Natural killer cell (primary cell): ENCODE data around the gene AHNAK2. TPM values are rescaled to one million over a fixed set of nuclear protein-coding genes. Genes with fewer than 3 reads are reported as not detected.

Experiments
- ATAC-seq, 3 donors: fragments of 150-1000 bp in 2 of 3; fragments of 200-7000 bp in 1 of 3; cut with Tn5 transposase; 1 replicate in 1 of 3; 2 replicates in 2 of 3; pipeline ENCODE4 v1.10.0; 2021; ENCODE audit warnings: mild to moderate bottlenecking in 2 of 3, moderate library complexity in 2 of 3
- DNase-seq, 2 donors: peaks; one replicate each; pipeline versions ENCODE4 v3.0.0 to v3.0.0-alpha.2; 2013 to 2021; ENCODE audit warnings: mixed read lengths in 1 of 2
- H3K27ac ChIP-seq: one replicate; pipeline ENCODE4 v1.5.1; 2013; ENCODE audit warnings: mild to moderate bottlenecking, low read length
- H3K27me3 ChIP-seq: one replicate; pipeline ENCODE4 v1.6.1; 2013; ENCODE audit warnings: low read length; ENCODE audit not compliant: control insufficient read depth, insufficient read depth
- H3K36me3 ChIP-seq: one replicate; pipeline ENCODE4 v1.6.1; 2013; ENCODE audit warnings: low read length; ENCODE audit not compliant: control insufficient read depth, insufficient read depth
- H3K4me1 ChIP-seq: one replicate; pipeline ENCODE4 v1.6.1; 2013; ENCODE audit warnings: low read length; ENCODE audit not compliant: control insufficient read depth, insufficient read depth
- H3K4me3 ChIP-seq: one replicate; pipeline ENCODE4 v1.5.1; 2013; ENCODE audit warnings: low read length
- H3K9me3 ChIP-seq: one replicate; pipeline ENCODE4 v1.6.1; 2013; ENCODE audit warnings: low read length; ENCODE audit not compliant: control insufficient read depth, insufficient read depth
- H3K27ac Mint-ChIP-seq, 2 donors: one replicate each; pipeline ENCODE4 v1.8.0; 2022; ENCODE audit warnings: mild to moderate bottlenecking in 2 of 2, mixed read lengths in 2 of 2, moderate library complexity in 1 of 2
- H3K27me3 Mint-ChIP-seq, 2 donors: one replicate each; pipeline ENCODE4 v1.8.0; 2022; ENCODE audit warnings: low read depth in 2 of 2, mixed read lengths in 2 of 2
- H3K36me3 Mint-ChIP-seq: one replicate; pipeline ENCODE4 v1.8.0; 2022; ENCODE audit warnings: mixed read lengths
- H3K4me1 Mint-ChIP-seq, 2 donors: one replicate each; pipeline ENCODE4 v1.8.0; 2022; ENCODE audit warnings: mixed read lengths in 2 of 2
- H3K4me3 Mint-ChIP-seq: one replicate; pipeline ENCODE4 v1.8.0; 2022; ENCODE audit warnings: mild to moderate bottlenecking, moderate library complexity, mixed read lengths
- H3K9me3 Mint-ChIP-seq, 2 donors: one replicate each; pipeline ENCODE4 v1.8.0; 2022; ENCODE audit warnings: mixed read lengths in 2 of 2
- WGBS: methylation state at CpG from one replicate; pipeline ENCODE4 v1.1.7; 2013; ENCODE audit warnings: missing lambda C conversion rate; ENCODE audit not compliant: insufficient coverage; 5-methylcytosine and 5-hydroxymethylcytosine counted together
- intact Hi-C: fragments of 100-400 bp; cut with micrococcal nuclease; formaldehyde crosslinking; loops from one replicate; pipeline ENCODE4 v1.14.2; 2022
- total RNA-seq, 4 donors: library from RNA; stranded (reverse); fragments of 120-200 nt in 1 of 4; gene quantifications; one replicate each; pipeline versions ENCODE4 v1.2.3 to v1.2.4, GENCODE V29; 2013 to 2022
- TF ChIP-seq, protein P1 (sequence below): fragments of 200-600 bp; IDR thresholded peaks from one replicate; pipeline ENCODE4 v1.8.0; 2022; ENCODE audit warnings: antibody characterized with exemption

AHNAK2 gene
- total RNA-seq, 3 donors from 2014 or later (not counting 1 experiment from before 2014, with no cell fraction given) = 0.05 TPM; not detected in 2

DNA sequence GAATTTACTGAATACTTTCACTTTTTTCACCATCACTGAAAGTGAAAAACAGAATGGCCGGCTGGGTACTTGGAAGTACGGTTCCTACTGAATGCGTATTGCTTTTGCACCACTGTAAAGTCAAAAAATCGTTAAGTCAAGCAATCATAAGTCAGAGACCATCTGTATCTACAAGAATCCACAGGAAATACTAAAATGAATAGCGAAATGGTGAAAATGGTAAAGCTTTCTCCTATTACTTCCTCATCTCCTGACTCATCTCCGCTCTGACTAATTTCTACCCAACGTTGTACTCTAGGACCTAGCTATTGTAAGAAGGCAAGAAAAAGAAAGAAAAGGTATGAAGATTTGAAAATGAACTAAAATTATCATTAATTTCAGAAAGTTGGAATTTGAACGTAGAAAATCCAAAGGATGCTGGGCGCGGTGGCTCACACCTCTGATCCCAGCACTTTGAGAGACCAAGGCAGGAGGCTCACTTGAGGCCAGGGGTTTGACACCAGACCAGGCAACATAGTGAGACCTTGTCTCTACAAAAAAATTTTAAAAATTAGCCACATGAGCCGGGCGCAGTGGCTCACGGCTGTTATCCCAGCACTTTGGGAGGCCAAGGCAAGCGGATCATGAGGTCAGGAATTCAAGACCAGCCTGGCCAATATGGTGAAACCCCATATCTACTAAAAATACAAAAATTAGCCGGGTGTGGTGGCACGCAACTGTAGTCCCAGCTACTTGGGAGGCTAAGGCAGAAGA lies 48.0 kb upstream of the AHNAK2 start:
- Mint-ChIP-seq H3K9me3 (no peaks in the 10 kb centered on the region), H3K36me3 (no peaks in the 10 kb centered on the region), H3K27ac (no peak overlapping the region), H3K27me3 (no peaks in the 10 kb centered on the region), H3K4me1 (peaks cover 12% of the 10 kb centered on the region in 2 donors), H3K4me3 (no peak overlapping the region)
- intact Hi-C loops = no loop called here
- TF ChIP-seq, protein P1, sequence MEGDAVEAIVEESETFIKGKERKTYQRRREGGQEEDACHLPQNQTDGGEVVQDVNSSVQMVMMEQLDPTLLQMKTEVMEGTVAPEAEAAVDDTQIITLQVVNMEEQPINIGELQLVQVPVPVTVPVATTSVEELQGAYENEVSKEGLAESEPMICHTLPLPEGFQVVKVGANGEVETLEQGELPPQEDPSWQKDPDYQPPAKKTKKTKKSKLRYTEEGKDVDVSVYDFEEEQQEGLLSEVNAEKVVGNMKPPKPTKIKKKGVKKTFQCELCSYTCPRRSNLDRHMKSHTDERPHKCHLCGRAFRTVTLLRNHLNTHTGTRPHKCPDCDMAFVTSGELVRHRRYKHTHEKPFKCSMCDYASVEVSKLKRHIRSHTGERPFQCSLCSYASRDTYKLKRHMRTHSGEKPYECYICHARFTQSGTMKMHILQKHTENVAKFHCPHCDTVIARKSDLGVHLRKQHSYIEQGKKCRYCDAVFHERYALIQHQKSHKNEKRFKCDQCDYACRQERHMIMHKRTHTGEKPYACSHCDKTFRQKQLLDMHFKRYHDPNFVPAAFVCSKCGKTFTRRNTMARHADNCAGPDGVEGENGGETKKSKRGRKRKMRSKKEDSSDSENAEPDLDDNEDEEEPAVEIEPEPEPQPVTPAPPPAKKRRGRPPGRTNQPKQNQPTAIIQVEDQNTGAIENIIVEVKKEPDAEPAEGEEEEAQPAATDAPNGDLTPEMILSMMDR = no peak
- Histone ChIP-seq H3K9me3 (no peaks in the 10 kb centered on the region), H3K4me3 (no peak overlapping the region), H3K36me3 (no peaks in the 10 kb centered on the region), H3K4me1 (peaks cover 24% of the 10 kb centered on the region), H3K27me3 (no peaks in the 10 kb centered on the region), H3K27ac (peak overlapping the region; percentile 30)
- DNase-seq (no peak), ATAC-seq (no peak)
- 80% methylated on average over 12 of the region's 16 CpGs for WGBS

GRCh38 chr14:105025429-105025828 lies 47.3 kb upstream of the AHNAK2 start:
- no peaks in the 10 kb centered on the region for H3K27me3 Mint-ChIP-seq
- peaks cover 24% of the 10 kb centered on the region for H3K4me1 ChIP-seq
- H3K4me3 Mint-ChIP-seq = no peak overlapping the region
- intact Hi-C loops = no loop called here
- TF ChIP-seq, protein P1 = no peak
- H3K36me3 Mint-ChIP-seq = no peaks in the 10 kb centered on the region
- DNase-seq (no peak), ATAC-seq (no peak)
- peak overlapping the region; percentile 37 for H3K27ac ChIP-seq
- WGBS = 95% methylated on average over 6 of the region's 6 CpGs
- H3K9me3 Mint-ChIP-seq = no peaks in the 10 kb centered on the region
- no peaks in the 10 kb centered on the region for H3K9me3 ChIP-seq
- H3K36me3 ChIP-seq = no peaks in the 10 kb centered on the region
- peaks cover 12% of the 10 kb centered on the region in 2 donors for H3K4me1 Mint-ChIP-seq
- peak overlapping the region; percentile 43 to 53 for H3K27ac Mint-ChIP-seq
- H3K4me3 ChIP-seq = no peak overlapping the region
- H3K27me3 ChIP-seq = no peaks in the 10 kb centered on the region

GRCh38 chr14:105023791-105024480 lies 45.8 kb upstream of the AHNAK2 start:
- Histone ChIP-seq H3K27ac (peak overlapping the region; percentile 21), H3K9me3 (no peaks in the 10 kb centered on the region), H3K36me3 (no peaks in the 10 kb centered on the region), H3K4me3 (no peak overlapping the region), H3K4me1 (peaks cover 38% of the 10 kb centered on the region), H3K27me3 (no peaks in the 10 kb centered on the region)
- Mint-ChIP-seq H3K4me1 (peaks cover 25% of the 10 kb centered on the region in 2 donors), H3K27me3 (no peaks in the 10 kb centered on the region), H3K27ac (peak overlapping the region; percentile 36 to 52), H3K36me3 (no peaks in the 10 kb centered on the region), H3K9me3 (no peaks in the 10 kb centered on the region), H3K4me3 (no peak overlapping the region)
- DNase-seq (no peak), ATAC-seq (no peak)
- TF ChIP-seq, protein P1 = no peak
- intact Hi-C loops = no loop called here
- WGBS = 94% methylated on average over 3 of the region's 4 CpGs
